Measurements from ENCODE around the gene CNST.
"Not testable (repeated sequence)": the region's sequence is repeated elsewhere in the genome, so short reads cannot be mapped to it uniquely, and the experiment has no call there.

CNST gene

DNA sequence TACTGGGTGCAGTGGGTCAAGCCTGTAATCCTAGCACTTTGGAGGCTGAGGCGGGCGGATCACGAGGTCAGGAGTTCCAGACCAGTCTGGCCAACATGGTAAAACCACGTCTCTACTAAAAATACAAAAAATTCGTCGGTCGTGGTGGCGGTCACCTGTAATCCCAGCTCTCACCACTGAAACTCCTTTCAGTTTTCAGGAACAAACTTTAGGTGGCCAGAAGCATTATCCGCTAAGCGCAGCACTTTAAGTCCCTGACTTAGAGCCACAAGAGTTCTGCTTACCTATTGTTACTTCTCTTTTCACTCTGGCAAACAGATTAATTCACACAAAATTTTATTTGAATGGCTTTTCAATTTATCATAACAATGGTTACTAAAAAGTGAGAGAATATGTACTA, 5.4 kb upstream of the CNST start:
- DNase-seq = not testable (repeated sequence)

DNA sequence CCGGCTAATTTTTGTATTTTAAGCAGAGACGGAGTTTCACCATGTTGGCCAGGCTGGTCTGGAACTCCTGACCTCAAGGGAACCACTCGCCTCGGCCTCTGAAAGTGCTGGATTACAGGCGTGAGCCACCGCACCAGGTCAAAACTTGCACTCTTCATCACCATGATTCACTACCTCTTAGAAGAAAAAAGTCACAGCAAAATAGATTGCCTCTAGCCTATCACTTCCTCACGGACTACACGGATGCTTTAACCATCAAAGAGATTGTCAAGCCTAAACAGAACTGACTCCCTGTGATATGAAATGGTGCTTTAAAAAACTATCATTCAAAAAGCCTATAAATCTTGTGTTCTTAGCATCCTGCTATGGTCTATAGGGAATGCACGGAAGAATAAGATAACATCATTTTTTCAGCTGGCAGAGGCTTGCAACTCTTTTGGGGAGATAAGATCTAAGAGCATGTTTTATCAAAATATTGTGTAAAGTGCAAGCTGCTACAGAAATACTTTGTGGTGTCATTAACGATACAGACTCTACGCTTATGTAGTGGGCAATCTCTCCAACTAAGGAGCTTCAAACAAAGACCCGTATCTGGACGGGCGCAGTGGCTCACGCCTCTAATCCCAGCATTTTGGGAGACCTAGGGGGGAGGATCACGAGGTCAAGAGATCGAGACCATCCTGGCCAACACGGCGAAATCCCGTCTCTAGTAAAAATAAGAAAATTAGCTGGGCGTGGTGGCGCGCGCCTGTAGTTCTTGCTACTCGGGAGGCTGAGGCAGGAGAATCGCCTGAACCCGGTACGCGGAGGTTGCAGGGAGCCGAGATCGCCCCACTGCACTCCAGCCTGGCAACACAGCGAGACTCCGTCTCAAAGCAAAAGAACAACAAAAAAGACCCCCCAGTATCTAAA, 1.2 kb upstream of the CNST start:
- no peak for DNase-seq

DNA sequence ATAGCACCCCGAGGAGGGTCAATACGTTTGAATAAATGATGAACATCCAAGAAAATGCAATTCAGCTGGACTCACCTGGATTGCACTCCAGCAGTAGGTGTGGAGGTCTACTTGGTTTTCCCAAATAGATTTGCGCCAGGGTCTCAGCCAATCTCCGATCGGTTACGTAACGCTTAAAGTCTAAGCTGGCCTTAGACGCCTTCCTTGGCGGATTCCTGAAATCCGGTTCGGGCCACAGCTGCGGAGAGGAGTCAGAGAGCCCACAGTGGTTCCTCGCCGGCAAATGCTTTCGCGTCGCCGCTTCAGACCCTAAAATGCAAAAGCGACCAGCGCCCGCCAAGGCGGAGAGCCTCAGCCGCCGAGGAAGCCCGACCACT, 517 bp upstream of the CNST start:
- DNase-seq = no peak

DNA sequence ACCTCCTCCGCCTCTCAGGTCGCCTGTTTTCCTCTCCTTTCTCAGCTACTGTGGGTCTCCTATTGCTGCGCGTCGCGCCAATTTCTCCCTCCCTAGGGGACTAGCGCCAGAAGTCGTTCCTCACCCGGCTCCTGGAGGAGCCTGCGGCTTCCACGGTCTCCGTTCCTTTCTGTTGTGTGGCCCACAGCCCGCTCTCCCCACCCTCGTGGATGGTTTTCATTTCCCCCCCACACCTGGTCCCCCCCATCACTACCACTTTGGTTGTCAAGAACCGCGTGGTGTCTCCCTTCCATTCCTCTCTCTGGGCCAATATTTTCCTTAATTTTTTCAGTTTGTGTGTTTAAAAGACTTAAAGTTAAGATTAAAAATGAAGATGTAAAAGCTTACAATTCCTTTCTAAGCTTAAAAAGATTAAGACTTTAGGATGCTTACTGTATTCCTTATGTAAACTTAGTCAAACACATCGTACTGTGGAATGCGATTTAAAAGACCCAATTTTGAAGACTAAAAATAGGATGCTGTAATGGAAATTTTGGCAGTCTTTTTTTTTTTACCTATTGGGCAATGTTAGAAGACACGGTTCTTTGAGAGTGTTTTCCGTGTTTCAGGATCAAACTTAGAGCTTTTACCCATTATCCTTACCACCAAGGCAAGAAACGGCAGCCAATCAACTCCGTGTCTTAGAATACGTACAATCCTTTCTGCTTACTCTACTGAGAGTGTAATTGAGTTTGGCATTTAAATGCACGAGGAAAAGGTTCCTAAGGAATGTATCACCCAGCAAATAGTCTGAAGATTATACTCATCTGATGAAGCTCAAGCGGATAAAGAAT, 773 bp downstream of the CNST start:
- DNase-seq = no peak

DNA sequence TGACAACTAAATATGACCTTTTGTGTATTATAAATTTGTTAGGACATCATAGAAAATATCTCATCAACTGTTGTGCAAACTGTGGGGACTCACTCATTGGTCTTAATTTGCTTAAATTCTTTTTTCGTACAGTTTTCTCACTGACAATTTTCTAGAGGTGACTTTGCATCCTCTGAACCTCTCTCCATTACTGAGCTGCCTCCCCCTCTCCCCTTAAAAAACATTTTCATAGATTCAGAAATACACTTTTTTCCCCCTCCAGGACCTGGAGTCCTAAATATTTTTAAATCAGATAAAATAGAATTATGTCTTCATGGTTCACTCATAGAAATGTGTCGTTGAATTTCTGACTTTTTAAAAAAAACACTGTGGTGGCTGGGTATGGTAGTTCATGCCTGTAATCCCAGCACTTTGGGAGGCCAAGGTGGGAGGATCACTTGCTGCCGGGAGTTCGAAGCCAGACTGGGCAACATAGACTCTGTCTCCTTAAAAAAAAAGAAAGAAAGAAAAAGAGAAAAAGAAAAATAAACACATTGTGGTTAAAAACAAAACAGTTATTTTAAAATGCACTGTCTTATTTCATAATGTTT, 1.5 kb downstream of the CNST start:
- DNase-seq = no peak

DNA sequence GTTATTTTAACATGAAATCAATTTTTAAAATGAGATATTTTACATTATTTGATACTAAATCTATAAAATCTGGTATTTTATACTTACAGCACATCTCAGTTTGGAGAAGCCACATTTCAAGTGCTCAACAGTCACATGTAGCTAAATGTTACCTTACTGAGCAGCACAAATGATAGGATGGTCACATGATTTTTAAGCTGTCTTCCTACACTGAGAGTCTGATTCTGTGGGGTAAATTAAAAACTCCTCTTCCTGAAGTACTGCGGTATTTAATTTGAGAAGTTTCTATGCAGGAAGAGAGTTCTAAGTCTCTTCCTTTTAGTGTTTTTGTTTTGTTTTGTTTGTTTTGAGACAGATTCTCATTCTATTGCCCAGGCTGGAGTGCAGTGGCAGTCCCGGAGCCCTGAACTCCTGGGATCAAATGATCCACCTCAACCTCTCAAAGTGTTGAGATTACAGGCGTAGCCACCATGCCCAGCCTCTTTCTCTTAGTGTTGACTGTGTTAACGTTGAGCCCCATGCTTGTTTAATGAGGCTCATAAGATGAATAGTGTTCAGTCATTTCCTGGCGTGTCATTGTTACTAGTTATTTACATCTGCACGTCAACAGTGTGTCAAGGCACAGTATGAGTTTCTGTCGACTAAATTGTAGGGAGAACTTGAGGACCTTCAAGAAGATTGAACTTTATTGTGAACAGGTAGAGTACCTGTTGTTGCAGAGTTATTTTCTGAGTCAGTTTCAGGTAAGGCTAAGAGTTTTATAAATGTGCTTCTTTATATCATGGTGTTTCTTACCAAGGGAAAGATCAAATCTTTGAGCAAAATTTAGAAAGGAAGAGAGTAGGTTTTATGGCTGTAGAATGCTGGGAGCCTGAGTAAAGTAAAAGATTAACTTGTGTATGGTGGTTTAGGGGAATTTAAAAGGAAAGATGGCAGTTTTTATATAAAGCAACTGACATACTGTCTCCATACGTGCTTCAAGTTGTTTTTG, 3.3 kb downstream of the CNST start:
- no peak for DNase-seq

DNA sequence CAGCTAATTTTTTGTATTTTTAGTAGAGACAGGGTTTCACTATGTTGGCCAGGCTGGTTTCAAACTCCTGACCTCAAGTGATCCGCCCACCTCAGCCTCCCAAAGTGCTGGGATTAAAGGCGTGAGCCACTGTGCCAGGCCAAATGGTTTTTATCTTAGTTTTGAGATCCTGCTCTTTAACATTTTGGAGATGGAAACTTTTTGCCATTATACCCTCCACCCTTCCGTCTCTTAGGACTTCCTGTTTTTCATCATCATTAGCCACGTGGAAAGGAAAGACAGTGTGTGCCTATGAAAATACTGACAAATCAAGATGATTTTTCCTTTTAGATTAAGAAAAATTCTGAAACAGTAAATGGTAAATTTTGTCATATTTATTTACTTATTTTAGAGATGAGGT, 5.1 kb downstream of the CNST start:
- not testable (repeated sequence) for DNase-seq

DNA sequence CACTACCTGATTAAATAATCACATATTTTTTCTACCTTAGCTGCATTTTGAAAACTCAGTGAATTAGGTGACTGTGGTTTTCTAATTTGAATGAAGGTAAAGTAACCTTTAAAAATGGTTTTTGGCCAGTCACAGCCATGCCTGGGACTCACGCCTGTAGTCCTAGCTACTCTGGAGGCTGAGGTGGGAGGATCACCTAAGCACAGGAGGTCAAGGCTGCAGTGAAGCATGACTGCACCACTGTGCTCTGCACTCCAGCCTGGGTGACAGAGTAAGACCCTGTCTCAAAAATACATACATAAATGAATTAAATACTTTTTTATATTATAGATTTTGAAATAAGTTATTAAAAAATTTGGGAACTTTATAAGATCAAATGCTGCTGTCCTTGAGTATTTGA, 5.7 kb downstream of the CNST start:
- DNase-seq = no peak

DNA sequence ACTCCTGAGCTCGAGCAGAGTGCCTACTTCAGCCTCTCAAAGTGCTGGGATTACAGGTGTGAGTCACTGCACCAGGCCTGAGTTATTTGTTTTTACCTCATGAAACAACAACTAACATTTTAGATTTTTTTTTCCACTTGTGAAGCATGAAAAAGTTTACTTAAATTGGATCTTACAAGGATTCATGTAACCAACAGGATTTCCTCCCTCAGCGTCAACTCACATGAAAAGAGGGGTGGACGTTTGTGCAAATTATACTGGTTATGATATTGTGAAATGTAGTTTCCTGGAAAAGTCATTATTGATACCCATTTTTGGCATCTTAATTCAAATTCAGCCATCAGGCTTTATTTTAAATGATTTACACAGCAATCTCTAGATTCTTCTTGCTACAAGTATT, 6.5 kb downstream of the CNST start:
- DNase-seq = no peak

DNA sequence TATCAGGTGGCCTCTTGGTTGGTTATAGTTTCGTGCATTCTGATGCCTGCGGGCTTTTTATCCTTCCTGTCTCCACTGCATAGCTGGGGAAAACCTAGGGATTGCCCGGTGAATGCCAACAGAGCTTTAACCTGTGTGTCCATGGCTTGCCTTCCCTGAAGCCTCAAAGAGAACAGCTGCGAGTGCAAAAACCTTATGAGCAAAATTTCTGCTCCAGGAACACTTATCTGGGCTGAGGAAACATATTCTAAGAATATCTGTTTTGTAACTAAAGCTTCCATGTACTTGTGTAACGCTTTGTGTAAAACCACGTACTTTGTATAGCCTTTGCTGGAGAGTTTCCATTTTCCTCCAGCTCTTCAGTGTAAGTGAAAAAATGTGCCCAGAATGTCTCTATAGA, 7.2 kb downstream of the CNST start:
- no peak for DNase-seq

DNA sequence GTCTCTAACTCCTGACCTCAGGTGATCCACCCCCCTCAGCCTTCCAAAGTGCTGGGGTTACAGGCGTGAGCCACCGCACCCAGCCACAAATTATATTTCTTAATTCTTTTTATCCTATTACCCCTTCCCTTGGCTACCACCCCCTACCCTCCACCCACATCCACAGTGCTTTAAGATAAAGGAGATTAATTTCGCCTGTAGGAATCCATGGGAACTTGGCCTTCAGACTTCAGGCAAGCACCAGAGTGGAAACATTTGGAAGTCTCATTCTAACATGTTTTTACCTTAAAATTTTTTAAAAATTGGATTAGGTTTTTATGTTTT, 10.4 kb downstream of the CNST start:
- no peak for DNase-seq

DNA sequence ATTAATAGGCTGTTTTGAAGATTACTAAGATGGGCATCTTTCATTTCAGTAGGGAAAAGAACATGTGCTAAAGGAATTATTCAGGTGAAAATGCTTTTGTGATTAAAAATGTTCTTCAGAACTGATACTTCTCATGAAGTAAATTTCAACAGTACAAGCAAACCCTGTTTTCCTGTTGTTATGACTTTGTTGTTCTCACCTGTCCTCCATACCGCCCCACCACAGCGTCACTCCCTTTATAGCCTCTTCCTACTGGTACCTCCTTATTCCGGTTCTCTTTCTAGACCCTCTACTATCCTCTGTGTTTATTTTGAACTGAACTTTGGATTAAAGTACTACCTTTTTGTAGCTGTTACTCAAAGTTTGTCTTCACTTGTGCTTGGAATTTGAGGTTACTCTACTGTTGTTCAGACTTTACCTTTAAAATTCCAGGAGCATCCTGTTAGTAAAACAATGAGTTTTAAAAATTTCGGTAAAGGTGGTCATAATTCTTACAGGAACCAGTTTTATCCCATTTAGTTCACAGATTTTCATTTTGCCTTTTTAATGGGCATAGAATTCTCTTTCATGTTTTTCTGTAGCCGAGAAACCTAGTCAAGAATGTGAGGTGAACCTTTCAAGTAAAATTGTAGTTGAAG, 10.9 kb downstream of the CNST start:
- no peak for DNase-seq

DNA sequence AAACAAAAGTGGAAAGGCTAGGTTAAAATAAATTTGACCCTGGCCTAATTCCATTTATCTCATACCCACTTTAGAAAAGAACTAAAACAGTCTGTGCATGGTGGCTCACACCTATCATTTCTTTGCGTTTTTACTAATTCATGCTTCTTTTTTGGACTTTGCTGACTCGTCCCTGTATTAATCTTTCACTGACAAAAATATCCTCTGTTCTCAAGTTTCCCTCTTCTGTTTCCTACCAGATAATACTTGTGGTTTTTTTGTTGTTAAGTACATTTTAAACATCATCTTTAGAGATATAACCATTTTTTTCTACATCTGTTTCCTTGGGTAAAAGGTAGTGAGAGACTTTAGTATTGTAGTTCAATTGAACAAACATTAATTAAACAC, 11.5 kb downstream of the CNST start:
- no peak for DNase-seq

DNA sequence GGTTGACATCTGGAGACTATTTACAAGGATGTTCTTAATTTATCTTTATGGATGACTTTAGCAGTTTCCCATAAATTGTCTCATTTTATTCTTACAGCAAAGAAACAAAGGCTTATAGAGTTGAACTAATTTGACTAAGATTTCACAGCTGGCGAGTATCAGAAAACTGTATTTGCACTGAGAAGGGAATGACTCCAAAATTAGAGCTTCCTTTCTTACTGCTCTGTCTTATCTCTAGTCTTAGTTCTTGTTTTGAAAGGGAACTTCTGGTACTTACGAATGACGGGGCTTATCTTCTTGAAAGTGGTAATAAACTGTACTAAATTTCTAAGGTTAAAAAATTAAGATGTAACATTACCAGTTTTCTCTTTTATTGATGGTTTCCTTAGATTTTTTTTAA, 13.6 kb downstream of the CNST start:
- DNase-seq = no peak

DNA sequence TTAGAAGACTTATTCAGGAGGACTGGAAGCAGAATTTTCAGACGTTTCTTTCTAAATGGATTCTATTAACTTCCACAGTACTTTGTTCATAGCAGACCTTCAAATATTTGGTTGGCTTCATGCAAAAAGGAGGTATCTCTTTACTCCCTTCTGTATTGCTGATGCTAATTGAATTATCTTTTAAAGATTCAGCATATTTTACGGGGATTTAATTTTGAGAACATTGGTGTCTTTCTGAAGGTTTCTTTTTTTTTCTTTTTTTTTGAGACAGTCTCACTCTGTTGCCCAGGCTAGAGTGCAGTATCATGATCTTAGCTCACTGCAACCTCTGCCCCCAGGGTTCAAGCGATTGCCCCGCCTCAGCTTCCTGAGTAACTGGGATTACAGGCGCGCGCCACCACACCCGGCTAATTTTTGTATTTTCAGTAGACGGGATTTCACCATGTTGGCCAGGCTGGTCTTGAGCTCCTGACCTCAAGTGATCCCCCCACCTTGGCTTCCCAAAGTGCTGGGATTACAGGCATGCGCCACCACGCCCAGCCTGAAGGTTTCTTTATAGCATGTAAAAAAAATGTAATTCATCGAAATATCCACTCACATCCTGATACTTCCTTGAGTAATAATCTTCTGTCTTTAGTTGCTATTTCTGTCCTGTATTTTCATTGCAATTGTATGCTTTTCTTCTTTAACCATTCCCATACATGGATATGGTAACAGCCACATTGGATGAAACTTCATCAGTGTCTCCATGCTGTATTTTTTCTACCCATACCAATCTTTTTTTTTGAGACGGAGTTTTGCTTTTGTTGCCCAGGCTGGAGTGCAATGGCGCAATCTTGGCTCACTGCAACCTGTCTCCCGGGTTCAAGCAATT, 14.5 kb downstream of the CNST start:
- no peak for DNase-seq

DNA sequence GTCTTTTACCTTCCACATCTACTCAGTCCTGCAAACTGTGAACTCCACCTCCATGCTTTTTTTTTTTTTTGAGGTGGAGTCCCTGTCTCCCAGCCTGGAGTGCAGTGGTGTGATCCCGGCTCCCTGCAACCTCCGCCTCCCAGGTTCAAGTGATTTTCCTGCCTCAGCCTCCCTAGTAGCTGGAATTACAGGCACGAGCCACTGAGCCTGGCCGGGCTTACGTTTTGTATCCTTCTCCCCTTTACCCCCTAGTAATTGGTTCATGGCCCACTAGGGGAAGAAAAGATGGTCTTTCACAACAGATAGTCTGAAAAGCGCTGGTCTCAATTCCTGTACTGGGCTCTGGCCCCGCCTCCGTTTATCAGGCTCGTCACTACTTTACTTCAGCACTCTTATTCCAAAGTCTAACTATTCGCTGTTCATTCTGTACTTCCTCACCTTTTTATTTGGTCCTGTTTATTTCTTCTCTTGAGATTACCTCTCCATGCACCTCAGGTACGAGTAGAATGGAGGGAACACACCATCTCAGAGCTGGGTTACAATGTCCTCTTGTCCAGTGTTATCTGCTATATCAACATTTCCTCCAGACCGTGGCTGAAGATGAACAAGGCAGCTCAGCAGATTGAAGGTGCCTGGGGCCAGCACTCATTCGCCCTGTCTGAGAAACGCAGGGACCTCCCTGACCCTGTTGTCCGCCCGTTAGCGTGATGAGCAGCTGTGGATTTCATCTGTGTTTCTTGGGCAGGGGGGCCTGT, 16.2 kb downstream of the CNST start:
- DNase-seq = no peak

DNA sequence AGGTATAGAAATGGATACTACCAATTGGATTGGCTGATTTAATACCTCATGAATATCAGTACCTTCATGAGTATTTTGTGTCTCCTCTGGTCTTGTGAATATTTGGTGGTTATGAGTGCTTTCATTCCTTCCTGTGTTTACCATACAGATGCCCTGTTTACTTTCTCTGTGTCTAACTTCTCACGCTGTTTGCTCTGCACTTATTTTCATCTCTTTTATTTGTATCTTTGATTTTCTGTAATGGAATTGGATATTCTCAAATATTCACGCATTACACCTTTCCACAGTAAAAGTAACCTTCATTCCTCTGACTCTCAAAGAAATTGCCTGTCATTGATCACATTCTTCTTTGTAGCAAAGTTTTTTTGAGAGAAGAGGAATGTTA, 16.8 kb downstream of the CNST start:
- no peak for DNase-seq

DNA sequence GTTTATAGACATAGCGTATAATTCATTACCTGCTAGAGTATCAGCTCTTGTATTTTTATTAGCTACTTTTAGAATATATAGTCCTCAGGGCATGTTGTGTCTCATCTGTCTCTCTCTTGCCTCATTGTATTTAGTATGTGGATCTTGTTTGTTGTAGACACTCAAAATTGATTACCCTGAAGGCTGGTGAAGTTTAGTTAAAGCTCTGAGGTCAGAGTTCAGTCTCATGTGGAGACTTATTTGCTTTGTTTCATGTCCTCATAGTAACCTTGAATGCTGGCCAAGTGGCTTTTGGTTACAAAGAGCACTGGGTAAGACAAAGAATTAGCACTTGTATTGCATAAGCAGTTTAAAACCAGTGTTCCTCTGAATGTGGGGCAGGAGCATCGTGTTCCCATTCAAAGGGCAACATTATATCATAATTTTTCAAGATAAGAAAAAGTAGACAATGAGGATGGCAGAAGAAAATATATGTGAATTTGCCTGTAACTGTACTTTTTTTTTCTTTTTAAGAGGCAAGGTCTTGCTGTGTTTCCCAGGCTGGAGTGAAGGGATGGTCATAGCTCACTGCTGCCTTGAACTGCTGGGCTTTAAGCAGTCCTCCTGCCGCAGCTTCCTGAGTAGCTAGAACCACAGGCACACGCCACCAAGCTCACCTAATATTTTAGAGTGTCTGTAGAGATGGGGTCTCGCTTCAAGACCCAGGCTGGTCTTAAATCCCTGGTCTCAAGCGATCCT, 17.4 kb downstream of the CNST start:
- no peak for DNase-seq

DNA sequence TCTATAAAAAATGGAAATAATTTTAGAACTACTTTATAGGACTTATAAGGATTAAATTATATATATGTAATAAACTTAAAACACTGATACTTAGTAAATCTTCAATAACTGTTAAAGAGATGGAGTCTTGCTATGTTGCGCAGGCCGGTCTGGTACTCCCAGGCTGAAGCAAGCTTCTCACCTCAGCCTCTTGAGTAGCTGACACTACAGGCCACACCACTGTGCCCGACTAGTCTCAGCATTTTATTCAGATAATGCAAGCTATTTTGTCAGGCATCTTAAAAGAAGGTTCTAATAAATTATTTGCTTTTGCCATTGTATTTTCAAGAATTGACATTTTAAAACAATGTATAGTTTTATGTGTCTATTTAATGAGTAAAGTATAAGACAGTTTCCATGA, 20.8 kb downstream of the CNST start:
- DNase-seq = no peak

DNA sequence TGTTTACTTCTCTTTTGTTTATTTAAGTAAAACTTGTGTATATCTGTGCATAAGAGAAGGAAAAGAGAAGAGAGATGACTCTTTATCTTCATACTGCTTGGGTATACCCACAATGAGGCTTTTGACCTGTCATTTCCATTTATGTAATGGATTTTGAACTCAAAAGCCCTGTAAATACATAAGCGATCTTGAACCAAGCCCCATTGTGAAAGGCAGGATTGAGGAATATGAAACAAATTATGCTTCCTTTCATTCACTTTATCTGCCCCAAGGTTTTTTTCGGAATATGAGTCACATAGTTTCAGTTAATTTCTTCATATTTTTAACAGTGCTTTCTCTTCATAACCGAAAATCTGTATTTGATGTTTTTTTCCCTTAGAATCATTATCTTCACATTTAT, 21.4 kb downstream of the CNST start:
- DNase-seq = no peak

All from SHP77 treated with DMSO at 0.1 percent for 48 hours (cell line).